ENCODE measurements around the gene MDFIC.

DNA sequence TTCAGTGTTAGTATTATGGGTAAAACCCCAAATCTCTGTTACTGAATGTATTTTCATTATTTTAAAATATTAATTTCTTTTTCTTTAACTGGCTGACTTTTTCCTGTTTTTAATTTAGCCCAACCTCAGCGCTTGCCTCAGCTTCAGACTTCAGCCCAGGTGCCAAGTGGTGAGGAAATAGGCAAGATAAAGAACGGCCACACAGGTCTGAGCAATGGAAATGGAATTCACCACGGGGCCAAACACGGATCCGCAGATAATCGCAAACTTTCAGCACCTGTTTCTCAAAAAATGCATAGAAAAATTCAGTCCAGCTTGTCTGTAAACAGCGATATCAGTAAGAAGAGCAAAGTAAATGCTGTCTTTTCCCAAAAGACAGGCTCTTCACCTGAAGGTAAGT lies 57.5 kb downstream of the MDFIC start:
- TF ChIP-seq, protein P1, sequence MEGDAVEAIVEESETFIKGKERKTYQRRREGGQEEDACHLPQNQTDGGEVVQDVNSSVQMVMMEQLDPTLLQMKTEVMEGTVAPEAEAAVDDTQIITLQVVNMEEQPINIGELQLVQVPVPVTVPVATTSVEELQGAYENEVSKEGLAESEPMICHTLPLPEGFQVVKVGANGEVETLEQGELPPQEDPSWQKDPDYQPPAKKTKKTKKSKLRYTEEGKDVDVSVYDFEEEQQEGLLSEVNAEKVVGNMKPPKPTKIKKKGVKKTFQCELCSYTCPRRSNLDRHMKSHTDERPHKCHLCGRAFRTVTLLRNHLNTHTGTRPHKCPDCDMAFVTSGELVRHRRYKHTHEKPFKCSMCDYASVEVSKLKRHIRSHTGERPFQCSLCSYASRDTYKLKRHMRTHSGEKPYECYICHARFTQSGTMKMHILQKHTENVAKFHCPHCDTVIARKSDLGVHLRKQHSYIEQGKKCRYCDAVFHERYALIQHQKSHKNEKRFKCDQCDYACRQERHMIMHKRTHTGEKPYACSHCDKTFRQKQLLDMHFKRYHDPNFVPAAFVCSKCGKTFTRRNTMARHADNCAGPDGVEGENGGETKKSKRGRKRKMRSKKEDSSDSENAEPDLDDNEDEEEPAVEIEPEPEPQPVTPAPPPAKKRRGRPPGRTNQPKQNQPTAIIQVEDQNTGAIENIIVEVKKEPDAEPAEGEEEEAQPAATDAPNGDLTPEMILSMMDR (IDR thresholded peaks at IDR 0.05), result no peak
- TF ChIP-seq EP300 (IDR thresholded peaks at IDR 0.05) (no peak), POLR2A (IDR thresholded peaks at IDR 0.05) (no peak), POLR2AphosphoS5 (IDR thresholded peaks at IDR 0.05) (peak in 1 of 4 donors; percentile 18)

Data from sigmoid colon (tissue), 4 donors.